Neural crest cell (in vitro differentiated cells): ENCODE measurements around the gene MPDZ. TPM values are rescaled to one million over a fixed set of nuclear protein-coding genes. Genes with fewer than 3 reads are reported as not detected.

Experiments
- DNase-seq: peaks from one replicate; pipeline ENCODE4 v3.0.0; 2021; ENCODE audit warnings: low read depth, mixed read lengths, low spot score
- H3K27ac Mint-ChIP-seq: one replicate; pipeline ENCODE4 v1.8.0; 2021; ENCODE audit warnings: mild to moderate bottlenecking, mixed read lengths; ENCODE audit not compliant: unreplicated experiment
- H3K27me3 Mint-ChIP-seq: 2 replicates; pipeline ENCODE4 v1.8.0; 2021; ENCODE audit warnings: low read depth, mild to moderate bottlenecking, mixed read lengths
- H3K36me3 Mint-ChIP-seq: 2 replicates; pipeline ENCODE4 v1.8.0; 2021; ENCODE audit warnings: low read depth, mild to moderate bottlenecking, mixed read lengths
- H3K4me1 Mint-ChIP-seq: 2 replicates; pipeline ENCODE4 v1.8.0; 2021; ENCODE audit warnings: mixed read lengths
- H3K4me3 Mint-ChIP-seq: one replicate; pipeline ENCODE4 v1.8.0; 2021; ENCODE audit warnings: mild to moderate bottlenecking, mixed read lengths
- H3K9me3 Mint-ChIP-seq: 2 replicates; pipeline ENCODE4 v1.8.0; 2021; ENCODE audit warnings: mixed read lengths
- CTCF ChIP-seq: fragments of 200-600 bp; sonication (generic); conservative IDR thresholded peaks from 2 replicates; pipeline ENCODE4 v1.5.0; 2021; ENCODE audit warnings: antibody characterized with exemption, mild to moderate bottlenecking
- total RNA-seq: library from RNA; stranded (reverse); gene quantifications from 2 replicates; pipeline ENCODE4 v1.2.1, GENCODE V29; 2021

MPDZ gene
- total RNA-seq, 1 donor from 2014 or later, result 69.4 TPM

DNA sequence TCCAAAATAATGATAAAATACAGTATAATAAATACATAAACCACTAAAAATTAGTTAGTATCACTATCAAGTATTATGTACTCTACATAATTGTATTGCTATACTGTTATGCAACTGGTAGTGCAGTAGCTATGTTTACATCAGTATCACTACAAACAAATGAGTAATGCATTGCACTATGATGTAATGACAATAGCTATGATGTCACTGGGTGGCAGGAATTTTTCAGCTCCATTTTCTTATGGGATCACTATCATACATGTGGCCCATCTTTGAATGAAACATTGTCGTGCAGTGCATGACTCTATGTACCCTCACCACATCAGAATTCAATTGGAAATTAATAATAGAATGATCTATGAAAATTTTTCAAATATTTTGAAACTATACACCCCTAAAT lies 201.3 kb downstream of the MPDZ start:
- no peaks in the 10 kb centered on the region for H3K27me3 Mint-ChIP-seq
- H3K36me3 Mint-ChIP-seq, result no peaks in the 10 kb centered on the region
- no peak for DNase-seq
- H3K4me1 Mint-ChIP-seq, result no peaks in the 10 kb centered on the region
- H3K4me3 Mint-ChIP-seq, result no peak overlapping the region
- no peak overlapping the region for H3K27ac Mint-ChIP-seq
- no peak for TF ChIP-seq CTCF
- peaks cover 8% of the 10 kb centered on the region for H3K9me3 Mint-ChIP-seq

- no peak for DNase-seq
- no peak for TF ChIP-seq CTCF
- Mint-ChIP-seq H3K4me3 (no peak overlapping the region), H3K27me3 (no peaks in the 10 kb centered on the region), H3K36me3 (no peaks in the 10 kb centered on the region), H3K9me3 (peaks cover 4% of the 10 kb centered on the region), H3K4me1 (no peaks in the 10 kb centered on the region), H3K27ac (no peak overlapping the region)
Observed at GRCh38 chr9:13076616-13077015, 202.9 kb downstream of the MPDZ start.

DNA sequence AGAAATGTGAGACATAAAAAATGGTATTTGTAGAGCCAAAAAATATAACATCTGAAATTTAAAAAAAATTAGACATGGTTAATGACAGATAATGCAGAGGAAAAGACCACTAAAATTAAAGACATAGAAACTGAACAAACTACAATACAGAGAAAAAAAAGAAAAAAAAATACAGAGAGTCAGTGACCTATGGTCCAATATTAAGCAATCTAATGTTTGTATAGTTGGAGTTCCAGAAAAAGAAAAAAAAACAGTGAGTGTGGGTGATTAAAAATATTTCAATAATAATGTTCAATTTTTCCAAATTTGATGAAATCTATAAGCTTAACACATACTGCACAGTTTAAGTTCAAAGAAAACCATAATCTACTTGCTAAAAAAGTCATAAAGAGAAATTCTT lies 207.6 kb downstream of the MPDZ start:
- no peaks in the 10 kb centered on the region for H3K4me1 Mint-ChIP-seq
- no peaks in the 10 kb centered on the region for H3K27me3 Mint-ChIP-seq
- H3K4me3 Mint-ChIP-seq, result no peak overlapping the region
- no peak for TF ChIP-seq CTCF
- DNase-seq, result no peak
- no peaks in the 10 kb centered on the region for H3K36me3 Mint-ChIP-seq
- H3K27ac Mint-ChIP-seq, result no peak overlapping the region
- H3K9me3 Mint-ChIP-seq, result peaks cover 4% of the 10 kb centered on the region

GRCh38 chr9:13070612-13071595 lies 208.6 kb downstream of the MPDZ start:
- no peak overlapping the region for H3K4me3 Mint-ChIP-seq

GRCh38 chr9:13069498-13069897 lies 210.0 kb downstream of the MPDZ start:
- no peaks in the 10 kb centered on the region for H3K4me1 Mint-ChIP-seq
- no peaks in the 10 kb centered on the region for H3K36me3 Mint-ChIP-seq
- no peak for DNase-seq
- H3K27ac Mint-ChIP-seq, result no peak overlapping the region
- H3K27me3 Mint-ChIP-seq, result no peaks in the 10 kb centered on the region
- H3K4me3 Mint-ChIP-seq, result no peak overlapping the region
- TF ChIP-seq CTCF, result no peak
- H3K9me3 Mint-ChIP-seq, result no peaks in the 10 kb centered on the region

More at GRCh38 chr9:13070612-13071595, 208.6 kb downstream of the MPDZ start:
- peaks cover 2% of the 10 kb centered on the region for H3K9me3 Mint-ChIP-seq
- no peaks in the 10 kb centered on the region for H3K27me3 Mint-ChIP-seq
- H3K4me1 Mint-ChIP-seq, result no peaks in the 10 kb centered on the region
- DNase-seq, result no peak
- H3K36me3 Mint-ChIP-seq, result no peaks in the 10 kb centered on the region
- H3K27ac Mint-ChIP-seq, result no peak overlapping the region
- TF ChIP-seq CTCF, result no peak
